ENCODE data around the gene SUOX.
A peak's percentile ranks its signal among the peaks of the same experiment; 100 is the strongest.
"Not testable (repeated sequence)": the region's sequence is repeated elsewhere in the genome, so short reads cannot be mapped to it uniquely, and the experiment has no call there.

SUOX gene

DNA sequence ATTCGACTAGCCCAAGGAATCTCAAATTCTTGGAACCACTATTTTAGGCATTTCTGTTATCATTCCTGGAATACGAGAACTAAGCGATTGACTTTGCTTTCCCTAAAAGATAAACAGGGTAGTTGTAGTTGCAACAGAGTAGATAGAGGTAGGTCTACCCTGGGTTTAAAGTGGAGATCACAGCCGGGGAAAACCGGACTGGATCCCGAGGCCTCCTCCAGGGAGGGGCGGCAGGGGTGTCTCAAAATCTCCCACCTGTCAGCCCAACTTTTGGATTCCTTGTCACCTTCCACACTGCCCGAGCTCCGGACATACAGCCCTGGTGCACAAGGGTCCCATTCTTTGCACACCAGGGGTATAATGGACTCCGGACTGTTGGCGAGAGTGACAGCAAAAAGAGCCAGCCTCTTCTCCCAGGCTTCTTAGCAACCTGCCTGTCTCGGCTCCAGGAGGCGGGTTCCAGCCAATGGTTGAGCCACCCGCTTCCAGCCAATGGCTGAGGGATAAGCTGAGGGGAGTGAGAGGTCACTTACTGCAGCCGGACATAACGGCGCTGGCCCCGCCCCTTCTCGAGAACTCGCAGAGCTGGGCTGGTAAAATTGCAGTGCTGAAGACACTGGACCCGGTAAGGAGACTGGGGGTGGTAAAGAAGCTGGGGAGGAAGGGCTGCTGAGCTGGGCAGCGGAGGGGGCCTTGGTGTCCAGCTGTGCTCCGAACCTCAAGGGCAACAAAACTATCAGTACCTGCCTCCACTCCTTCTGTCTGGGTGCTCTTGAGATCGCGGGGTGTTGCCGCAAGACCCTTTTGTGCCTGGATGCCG, at the start of gene SUOX:
SUOX (plus strand) TSS at position 562 of the 820 bp plus-strand sequence. CDS start 4,946 bp downstream, outside the sequence.
- peak; percentile 98 for DNase-seq

DNA sequence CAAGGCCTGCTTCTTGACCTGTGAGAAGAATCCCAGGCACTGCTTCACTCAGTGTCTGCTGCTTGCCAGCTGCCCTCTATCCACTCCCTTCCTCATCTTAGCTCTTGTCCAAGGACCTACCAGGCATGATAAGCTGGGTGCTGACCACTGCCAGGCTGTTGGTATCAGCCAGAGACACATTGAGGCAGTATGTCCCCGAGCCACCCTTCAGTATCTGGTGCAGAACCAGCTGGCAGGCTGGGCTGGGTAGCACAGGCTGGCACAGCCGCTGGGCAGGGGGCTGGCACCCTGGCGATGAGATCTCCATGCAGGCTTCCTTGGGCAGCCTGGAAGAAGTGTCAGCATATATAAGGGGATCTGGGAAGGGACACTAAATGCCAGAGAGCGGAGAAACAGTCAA, 41.7 kb upstream of the SUOX start:
- no peak for DNase-seq

- peak; percentile 69 for DNase-seq
These were observed 41.1 kb upstream of the SUOX start for GRCh38 chr12:55955800-55956508.

DNA sequence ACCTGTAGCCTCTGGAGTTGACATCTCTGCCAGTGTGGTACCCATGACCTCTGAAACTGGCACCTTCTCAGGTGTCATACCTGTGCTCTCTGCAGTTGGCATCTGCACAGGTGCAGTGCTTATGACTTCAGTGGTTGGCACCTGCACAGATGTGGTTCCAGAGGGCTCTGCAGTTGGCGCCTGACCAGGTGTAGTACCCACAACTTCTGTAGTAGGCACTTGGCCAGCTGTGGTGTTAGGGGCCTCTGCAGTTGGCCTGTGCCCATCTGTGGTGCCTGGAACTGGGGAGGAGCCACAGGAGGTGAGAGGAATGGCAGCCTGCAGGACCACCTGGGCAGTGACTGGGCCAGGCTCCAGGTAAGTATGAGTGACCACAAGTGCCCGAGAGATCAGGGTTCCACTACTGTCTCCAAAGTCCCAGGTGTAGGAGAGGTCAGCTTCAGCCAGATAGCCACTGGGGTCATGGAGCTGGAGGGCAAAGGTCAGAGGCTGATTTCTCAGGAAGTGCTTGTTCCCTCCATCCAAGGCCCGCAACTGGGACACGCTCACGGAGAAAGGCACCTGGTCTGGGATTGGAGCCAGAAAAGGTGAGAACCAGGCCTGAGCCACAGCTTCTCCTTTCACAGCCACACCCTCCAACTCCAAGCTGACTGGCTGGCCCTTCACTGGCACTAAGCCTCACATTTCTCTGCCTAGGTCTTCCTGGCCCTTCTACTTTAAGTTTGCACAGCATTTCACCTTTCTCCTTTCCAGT, 39.8 kb upstream of the SUOX start:
- no peak for DNase-seq

GRCh38 chr12:55963760-55964159, 33.3 kb upstream of the SUOX start:
- no peak for DNase-seq

DNA sequence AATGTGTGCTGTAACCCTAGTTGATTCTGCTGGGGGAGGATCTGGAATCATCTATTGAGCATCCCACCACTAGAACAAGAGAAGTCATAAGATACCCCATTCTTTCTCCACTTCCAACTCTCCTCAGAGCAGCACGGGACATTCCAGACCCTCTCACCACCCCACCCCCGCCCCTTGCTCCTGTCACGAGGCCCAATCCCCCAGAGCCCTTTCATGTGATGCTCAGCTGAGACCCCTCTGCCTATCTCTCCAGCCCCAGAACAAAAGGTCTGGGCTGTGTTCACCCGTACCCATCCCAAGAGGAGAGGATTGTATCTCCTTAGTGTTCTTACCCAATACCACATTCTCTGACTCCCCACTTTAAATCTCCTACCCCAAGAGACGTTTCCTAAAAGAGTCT, 31.8 kb upstream of the SUOX start:
- DNase-seq: no peak

- DNase-seq: no peak
These were observed 31.1 kb upstream of the SUOX start, which contains the start of gene PMEL for GRCh38 chr12:55965941-55966407. Gene PMEL (minus strand): TSS chr12:55966042. CDS start chr12:55966011, 31 bp downstream.

GRCh38 chr12:55966408-55967281, 30.4 kb upstream of the SUOX start, which contains the start of gene CDK2:
Gene CDK2 (plus strand): TSS chr12:55966830. CDS start chr12:55967009, 179 bp downstream.
- peak; percentile 89 for DNase-seq

- DNase-seq: no peak
These were observed 27.7 kb upstream of the SUOX start for GRCh38 chr12:55969356-55969755.

GRCh38 chr12:55970775-55971174, 26.3 kb upstream of the SUOX start:
- DNase-seq: peak; percentile 72

DNA sequence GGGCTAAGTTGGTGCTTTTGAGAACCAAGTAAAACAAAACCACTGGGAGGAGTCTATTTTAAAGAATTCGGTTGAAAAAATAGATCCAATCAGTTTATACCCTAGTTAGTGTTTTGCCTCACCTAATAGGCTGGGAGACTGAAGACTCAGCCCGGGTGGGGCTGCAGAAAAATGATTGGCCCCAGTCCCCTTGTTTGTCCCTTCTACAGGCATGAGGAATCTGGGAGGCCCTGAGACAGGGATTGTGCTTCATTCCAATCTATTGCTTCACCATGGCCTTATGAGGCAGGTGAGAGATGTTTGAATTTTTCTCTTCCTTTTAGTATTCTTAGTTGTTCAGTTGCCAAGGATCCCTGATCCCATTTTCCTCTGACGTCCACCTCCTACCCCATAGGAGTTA, 25.0 kb upstream of the SUOX start:
- DNase-seq: peak; percentile 79

- no peak for DNase-seq
These were observed 24.6 kb upstream of the SUOX start for GRCh38 chr12:55972456-55972855.

DNA sequence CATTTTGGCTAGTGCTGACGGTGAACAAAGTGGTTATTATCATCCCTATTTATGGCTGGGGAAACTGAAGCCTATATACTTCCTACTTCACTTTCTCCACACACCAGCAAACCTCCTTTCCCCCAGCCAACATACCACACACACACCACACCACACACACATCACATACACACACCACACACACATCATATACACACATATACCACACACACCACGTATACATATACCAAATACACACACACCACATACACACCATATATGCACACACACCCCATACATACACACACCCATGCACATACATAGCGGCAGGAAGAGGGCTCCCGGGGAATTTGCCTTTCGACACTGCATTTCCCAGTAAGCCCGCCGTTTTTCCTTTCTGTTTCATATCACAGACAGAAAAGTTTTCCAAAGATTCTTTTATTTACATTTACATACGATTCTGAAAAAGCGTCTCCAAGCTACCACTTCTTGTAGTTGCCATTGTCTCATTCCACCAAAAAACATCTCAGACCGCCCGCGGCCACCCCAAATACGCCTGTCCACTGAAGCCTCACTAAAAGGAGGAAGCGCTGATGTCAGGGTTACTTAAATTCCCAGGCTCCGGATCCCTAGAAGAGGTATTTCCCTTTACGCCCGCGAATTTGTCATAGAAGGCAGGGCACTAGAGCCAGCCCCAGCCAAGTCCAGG, 24.0 kb upstream of the SUOX start:
- no peak for DNase-seq

DNA sequence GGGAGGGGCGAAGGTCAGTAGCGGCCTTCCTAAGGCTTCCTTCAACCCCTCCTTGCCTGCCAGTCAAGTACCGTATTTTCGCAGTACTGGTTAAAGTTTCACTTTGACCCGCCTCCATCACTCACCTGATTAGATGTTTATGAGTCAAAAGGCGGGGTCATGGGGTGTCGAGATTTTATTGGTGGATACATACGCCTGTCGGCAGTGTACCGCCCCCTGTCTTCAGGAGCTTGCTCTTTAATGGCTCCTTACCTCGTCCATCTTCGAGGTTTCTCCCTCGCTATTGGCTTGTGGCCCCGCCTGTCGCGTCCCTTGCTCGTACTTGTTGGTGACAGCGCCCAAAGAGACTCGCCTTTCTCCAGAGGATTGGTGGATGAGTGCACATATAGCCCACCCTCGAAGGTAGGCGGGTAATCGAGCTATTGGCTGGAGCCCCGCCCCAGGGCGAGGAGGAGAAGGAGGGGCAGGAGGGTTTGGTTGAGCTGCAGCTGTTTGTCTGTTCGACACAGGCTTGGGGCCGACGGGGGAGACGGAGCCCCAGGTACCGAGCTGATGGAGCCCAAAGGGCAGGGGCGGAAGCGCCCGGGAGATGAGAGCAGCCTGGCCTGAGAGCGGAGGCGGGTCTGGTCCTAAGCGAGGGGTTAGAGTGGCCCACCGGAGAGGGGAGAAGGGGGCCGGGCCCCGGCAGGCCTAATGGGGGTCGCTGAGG, 23.3 kb upstream of the SUOX start, which contains the start of gene RAB5B:
RAB5B (plus strand) TSS at position 480 of the 709 bp plus-strand sequence. CDS start 12,883 bp downstream, outside the sequence.
- DNase-seq: peak; percentile 100

- DNase-seq: peak; percentile 55
These were observed 22.8 kb upstream of the SUOX start for GRCh38 chr12:55974308-55974730.

DNA sequence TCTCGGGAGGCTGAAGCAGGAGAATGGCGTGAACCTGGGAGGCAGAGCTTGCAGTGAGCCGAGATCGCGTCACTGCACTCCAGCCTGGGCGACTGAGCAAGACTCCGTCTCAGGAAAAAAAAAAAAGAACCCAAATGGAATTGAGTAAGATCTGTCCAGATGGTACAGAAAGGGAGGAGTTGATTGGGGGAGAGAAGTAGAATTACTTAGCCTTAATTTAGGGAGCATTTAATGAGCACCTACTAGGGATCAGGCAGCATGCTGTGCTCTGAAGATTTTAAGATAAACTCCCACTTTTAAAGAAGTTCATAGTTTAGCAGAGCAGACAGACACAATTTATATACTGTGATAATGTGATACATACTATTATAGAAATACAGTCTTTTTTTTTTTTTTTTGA, 18.7 kb upstream of the SUOX start:
- no peak for DNase-seq

DNA sequence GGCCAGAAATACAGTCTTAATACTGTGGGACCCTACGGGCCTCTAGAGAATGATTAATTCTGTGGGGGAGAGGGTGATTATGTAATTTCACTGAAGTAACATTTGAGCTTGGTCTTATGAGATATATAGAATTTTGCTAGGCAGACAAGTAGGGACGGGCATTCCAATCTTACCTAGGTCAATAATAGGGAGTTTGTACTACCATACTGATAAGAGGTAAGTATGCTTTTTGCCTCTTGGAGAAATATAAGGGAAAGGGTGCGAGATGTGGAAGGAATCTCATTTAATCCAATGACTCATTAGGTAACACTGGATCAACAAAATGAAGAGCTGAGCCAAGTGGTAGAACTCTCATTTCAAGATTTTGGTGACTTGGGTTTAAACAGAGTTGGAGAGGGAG, 18.0 kb upstream of the SUOX start:
- DNase-seq: no peak

GRCh38 chr12:55981882-55982281, 15.2 kb upstream of the SUOX start:
- DNase-seq: not testable (repeated sequence)

- no peak for DNase-seq
These were observed 14.6 kb upstream of the SUOX start for GRCh38 chr12:55982319-55982936.

DNA sequence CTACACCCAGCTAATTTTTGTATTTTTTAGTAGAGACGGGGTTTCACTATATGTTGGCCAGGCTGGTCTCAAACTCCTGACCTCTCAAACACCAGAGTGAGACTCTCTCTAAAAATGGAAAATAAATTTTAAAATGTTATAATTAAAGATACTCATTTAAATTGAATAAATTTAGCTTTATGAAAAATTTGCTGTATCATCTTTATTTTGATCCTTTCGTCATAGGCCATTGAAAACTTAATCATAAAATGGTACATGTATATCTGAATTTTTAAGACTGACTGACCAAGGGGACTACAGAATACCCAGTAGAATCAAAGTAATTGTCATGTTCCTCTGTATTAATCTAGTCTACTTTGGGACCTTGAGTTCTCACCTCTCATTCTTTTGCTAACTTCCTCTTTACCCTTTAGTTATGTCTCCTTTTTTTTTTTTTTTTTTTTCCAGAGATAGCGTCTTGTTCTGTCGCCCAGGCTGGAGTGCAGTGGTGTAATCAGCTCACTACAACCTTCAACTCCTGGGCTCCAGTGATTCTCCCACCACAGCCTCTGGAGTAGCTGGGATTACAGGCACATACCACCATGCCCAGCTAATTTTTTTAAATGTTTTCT, 13.7 kb upstream of the SUOX start:
- no peak for DNase-seq
